Measurements from ENCODE around the gene HACD1.
A peak's percentile ranks its signal among the peaks of the same experiment; 100 is the strongest.

Gene HACD1

GRCh38 chr10:17622061-17622460 lies 4.9 kb upstream of the HACD1 start:
- Histone ChIP-seq H3K27me3 (replicated peaks; ENCODE audit: control insufficient read depth, insufficient read depth, low read length) (no peaks in the 10 kb centered on the region), H3K4me3 (replicated peaks; ENCODE audit: low read depth, low read length) (no peak overlapping the region), H3K36me3 (ENCODE audit: control insufficient read depth, insufficient read depth, low read length) (no peaks in the 10 kb centered on the region)
- TF ChIP-seq, protein P1, sequence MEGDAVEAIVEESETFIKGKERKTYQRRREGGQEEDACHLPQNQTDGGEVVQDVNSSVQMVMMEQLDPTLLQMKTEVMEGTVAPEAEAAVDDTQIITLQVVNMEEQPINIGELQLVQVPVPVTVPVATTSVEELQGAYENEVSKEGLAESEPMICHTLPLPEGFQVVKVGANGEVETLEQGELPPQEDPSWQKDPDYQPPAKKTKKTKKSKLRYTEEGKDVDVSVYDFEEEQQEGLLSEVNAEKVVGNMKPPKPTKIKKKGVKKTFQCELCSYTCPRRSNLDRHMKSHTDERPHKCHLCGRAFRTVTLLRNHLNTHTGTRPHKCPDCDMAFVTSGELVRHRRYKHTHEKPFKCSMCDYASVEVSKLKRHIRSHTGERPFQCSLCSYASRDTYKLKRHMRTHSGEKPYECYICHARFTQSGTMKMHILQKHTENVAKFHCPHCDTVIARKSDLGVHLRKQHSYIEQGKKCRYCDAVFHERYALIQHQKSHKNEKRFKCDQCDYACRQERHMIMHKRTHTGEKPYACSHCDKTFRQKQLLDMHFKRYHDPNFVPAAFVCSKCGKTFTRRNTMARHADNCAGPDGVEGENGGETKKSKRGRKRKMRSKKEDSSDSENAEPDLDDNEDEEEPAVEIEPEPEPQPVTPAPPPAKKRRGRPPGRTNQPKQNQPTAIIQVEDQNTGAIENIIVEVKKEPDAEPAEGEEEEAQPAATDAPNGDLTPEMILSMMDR (IDR thresholded peaks at IDR 0.05; ENCODE audit: insufficient read depth, low read length, poor library complexity, severe bottlenecking), result no peak
- DNase-seq (ENCODE audit: extremely low read depth, insufficient read length), result no peak

DNA sequence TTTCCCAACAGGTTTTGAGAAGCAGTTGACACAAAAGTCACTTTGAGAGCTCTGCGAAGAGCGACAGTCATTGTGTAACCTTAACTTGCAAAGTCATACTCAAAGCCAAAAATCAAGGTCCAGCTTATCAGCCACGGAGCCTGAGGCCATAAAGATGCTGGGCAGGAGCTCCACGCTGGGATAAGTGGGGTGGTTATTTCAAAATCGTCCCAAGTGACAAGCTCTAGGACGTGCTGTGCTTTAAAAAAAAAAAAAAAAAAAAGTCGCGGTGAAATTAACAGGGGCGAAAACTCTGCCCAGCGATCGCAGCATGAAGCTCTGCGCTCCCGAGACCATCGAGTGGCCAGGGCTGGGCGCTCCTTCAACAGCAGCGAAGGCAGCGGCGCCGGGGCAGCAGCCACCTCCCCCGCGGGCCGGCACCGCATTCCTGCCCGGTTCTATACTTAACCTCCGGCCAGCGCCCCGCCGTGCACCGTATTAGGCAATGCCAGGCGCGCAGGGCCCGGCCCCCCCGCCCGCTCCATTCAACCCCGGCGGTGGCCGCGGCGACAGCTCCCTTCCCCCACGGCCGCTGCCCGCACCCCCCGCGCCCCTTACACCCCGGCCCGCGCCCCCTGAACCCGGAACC lies 657 bp downstream of the HACD1 start:
- peak; percentile 30 for DNase-seq (ENCODE audit: extremely low read depth, insufficient read length)
- Histone ChIP-seq H3K27me3 (replicated peaks; ENCODE audit: control insufficient read depth, insufficient read depth, low read length) (no peaks in the 10 kb centered on the region), H3K4me3 (replicated peaks; ENCODE audit: low read depth, low read length) (peak overlapping the region; percentile 71), H3K36me3 (ENCODE audit: control insufficient read depth, insufficient read depth, low read length) (no peaks in the 10 kb centered on the region)
- TF ChIP-seq, protein P1 (IDR thresholded peaks at IDR 0.05; ENCODE audit: insufficient read depth, low read length, poor library complexity, severe bottlenecking), result no peak

- TF ChIP-seq, protein P1 (IDR thresholded peaks at IDR 0.05; ENCODE audit: insufficient read depth, low read length, poor library complexity, severe bottlenecking), result no peak
- DNase-seq (ENCODE audit: extremely low read depth, insufficient read length), result no peak
- no peak overlapping the region for H3K4me3 ChIP-seq (replicated peaks; ENCODE audit: low read depth, low read length)
- H3K27me3 ChIP-seq (replicated peaks; ENCODE audit: control insufficient read depth, insufficient read depth, low read length), result no peaks in the 10 kb centered on the region
- no peaks in the 10 kb centered on the region for H3K36me3 ChIP-seq (ENCODE audit: control insufficient read depth, insufficient read depth, low read length)
Observed at GRCh38 chr10:17609523-17610079, 7.6 kb downstream of the HACD1 start.

DNA sequence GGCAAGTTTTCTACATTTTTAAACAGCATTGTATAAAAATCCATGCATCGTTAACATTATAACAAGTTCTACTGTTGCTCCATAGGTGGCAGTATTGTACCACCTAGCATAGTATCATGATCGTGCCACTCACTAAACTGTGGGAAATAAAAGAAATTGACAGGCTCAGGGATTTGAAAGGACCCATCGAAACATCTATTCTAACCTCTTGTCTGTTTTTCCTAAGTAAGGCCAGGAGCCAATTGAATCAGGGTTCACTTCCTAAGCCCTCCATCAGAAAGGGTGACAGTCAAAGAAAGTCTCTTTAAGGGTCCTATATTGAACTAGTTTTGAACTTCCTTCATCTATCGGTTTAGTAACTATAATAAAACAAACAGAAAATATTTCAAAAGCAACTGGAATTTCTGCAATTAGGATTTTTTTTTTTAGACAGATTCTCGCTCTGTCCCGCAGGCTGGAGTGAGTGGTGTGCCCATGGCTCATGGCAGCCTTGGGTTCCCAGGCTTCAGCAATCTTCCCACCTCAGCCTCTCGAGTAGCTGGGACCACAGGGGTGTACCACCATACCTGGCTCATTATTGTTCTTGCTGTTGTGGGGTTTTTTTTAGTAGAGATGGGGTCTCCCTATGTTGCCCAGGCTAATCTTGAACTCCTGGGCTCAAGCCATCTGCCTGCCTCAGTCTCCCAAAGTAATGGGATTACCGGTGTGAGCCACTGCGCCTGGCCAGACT lies 9.4 kb downstream of the HACD1 start:
- TF ChIP-seq, protein P1 (IDR thresholded peaks at IDR 0.05; ENCODE audit: insufficient read depth, low read length, poor library complexity, severe bottlenecking), result peak; percentile 71
- DNase-seq (ENCODE audit: extremely low read depth, insufficient read length), result peak; percentile 7
- Histone ChIP-seq H3K36me3 (ENCODE audit: control insufficient read depth, insufficient read depth, low read length) (no peaks in the 10 kb centered on the region), H3K27me3 (replicated peaks; ENCODE audit: control insufficient read depth, insufficient read depth, low read length) (no peaks in the 10 kb centered on the region), H3K4me3 (replicated peaks; ENCODE audit: low read depth, low read length) (no peak overlapping the region)

- TF ChIP-seq, protein P1 (IDR thresholded peaks at IDR 0.05; ENCODE audit: insufficient read depth, low read length, poor library complexity, severe bottlenecking), result no peak
- no peak for DNase-seq (ENCODE audit: extremely low read depth, insufficient read length)
- H3K27me3 ChIP-seq (replicated peaks; ENCODE audit: control insufficient read depth, insufficient read depth, low read length), result no peaks in the 10 kb centered on the region
- no peaks in the 10 kb centered on the region for H3K36me3 ChIP-seq (ENCODE audit: control insufficient read depth, insufficient read depth, low read length)
- no peak overlapping the region for H3K4me3 ChIP-seq (replicated peaks; ENCODE audit: low read depth, low read length)
Observed at GRCh38 chr10:17607060-17607459, 10.1 kb downstream of the HACD1 start.
